HepG2 (cell line): Measurements from ENCODE around the gene LRRFIP2.

Experiments used
- AFF4 ChIP-seq: sonication (generic); formaldehyde crosslinking; IDR thresholded peaks from 2 replicates; pipeline ENCODE4 v1.4.0; 2020; ENCODE audit warnings: missing genetic modification reagents
- CTCF ChIP-seq: sonication (generic); formaldehyde crosslinking; IDR thresholded peaks from 2 replicates; pipeline ENCODE4 v1.5.0; 2020; ENCODE audit warnings: mild to moderate bottlenecking, missing genetic modification reagents, moderate library complexity
- EZH2 ChIP-seq: conservative IDR thresholded peaks from 2 replicates; pipeline ENCODE4 v1.6.1; 2012; ENCODE audit warnings: mild to moderate bottlenecking, low read depth, low read length, moderate library complexity
- FOXA3 ChIP-seq: IDR thresholded peaks from 2 replicates; pipeline ENCODE4 v1.6.1; 2016; ENCODE audit warnings: missing genetic modification reagents, missing compliant biosample characterization
- JARID2 ChIP-seq: sonication (generic); formaldehyde crosslinking; IDR thresholded peaks from 2 replicates; pipeline ENCODE4 v1.8.1; 2023; ENCODE audit warnings: missing genetic modification reagents, inconsistent platforms; ENCODE audit not compliant: insufficient replicate concordance
- KDM1A ChIP-seq: IDR thresholded peaks from 2 replicates; pipeline ENCODE4 v1.6.1; 2016; ENCODE audit warnings: missing compliant biosample characterization
- MXD3 ChIP-seq: IDR thresholded peaks from 2 replicates; pipeline ENCODE4 v1.6.1; 2016; ENCODE audit warnings: mild to moderate bottlenecking, missing biosample characterization, missing genetic modification reagents
- PCBP1 ChIP-seq: fragments of 200-400 bp; formaldehyde crosslinking; IDR thresholded peaks from 2 replicates; pipeline ENCODE4 v1.6.1; 2017; ENCODE audit warnings: mild to moderate bottlenecking, low read depth, low read length, borderline replicate concordance
- POLR2AphosphoS5 ChIP-seq: IDR thresholded peaks from 2 replicates; pipeline ENCODE4 v1.6.1; 2012; ENCODE audit warnings: low read depth, low read length
- PRMT3 ChIP-seq: sonication (generic); formaldehyde crosslinking; IDR thresholded peaks from 2 replicates; pipeline ENCODE4 v1.8.1; 2022; ENCODE audit warnings: low read depth, mild to moderate bottlenecking, moderate library complexity, missing genetic modification reagents, borderline replicate concordance
- RFX5 ChIP-seq: IDR thresholded peaks from 2 replicates; pipeline ENCODE4 v1.6.1; 2011; ENCODE audit warnings: low read depth, low read length, improper control_type of control experiment
- SUZ12 ChIP-seq: fragments of 150-350 bp; IDR thresholded peaks from 2 replicates; pipeline ENCODE4 v1.6.1; 2014; ENCODE audit warnings: low read depth, low read length
- TAF1 ChIP-seq: sonication (generic); formaldehyde crosslinking; IDR thresholded peaks from 2 replicates; pipeline ENCODE4 v1.4.0; 2020; ENCODE audit warnings: missing genetic modification reagents

GRCh38 chr3:37161351-37161750 is 13.0 kb downstream of the LRRFIP2 start:
- TF ChIP-seq PRMT3 (CRISPR knock-in tag), result no peak
- no peak for TF ChIP-seq RFX5
- no peak for TF ChIP-seq EZH2
- TF ChIP-seq JARID2 (CRISPR knock-in tag), result no peak
- TF ChIP-seq CTCF (CRISPR knock-in tag), result no peak
- no peak for TF ChIP-seq MXD3 (CRISPR knock-in tag)
- TF ChIP-seq PCBP1, result no peak
- no peak for TF ChIP-seq TAF1
- TF ChIP-seq SUZ12, result no peak
- no peak for TF ChIP-seq KDM1A (CRISPR knock-in tag)
- TF ChIP-seq AFF4 (CRISPR knock-in tag), result no peak
- no peak for TF ChIP-seq POLR2AphosphoS5
- TF ChIP-seq FOXA3, result no peak
